Stimulated activated naive CD4-positive, alpha-beta T cell treated with Interleukin-2 at 50 U/mL for 16 hours (primary cell): ENCODE measurements around the gene ISG20L2.

ENCODE experiments used
- DNase-seq: peaks from one replicate; lab custom pipeline; 2025; lab: John Stamatoyannopoulos, UW

The ISG20L2 gene

GRCh38 chr1:156706657-156707416 lies 21.7 kb downstream of the ISG20L2 start:
- DNase-seq = no peak

GRCh38 chr1:156705918-156706656 lies 22.5 kb downstream of the ISG20L2 start:
- peak; percentile 67 for DNase-seq

- DNase-seq = peak; percentile 30
Observed at GRCh38 chr1:156705321-156705917, 23.1 kb downstream of the ISG20L2 start, which contains the start of gene CRABP2. TSS of gene CRABP2 (minus strand) at chr1:156705583. CDS start at chr1:156705446, 137 bp downstream.

GRCh38 chr1:156704930-156705320 lies 23.6 kb downstream of the ISG20L2 start:
- DNase-seq = peak; percentile 37

GRCh38 chr1:156704166-156704711 lies 24.3 kb downstream of the ISG20L2 start:
- no peak for DNase-seq

GRCh38 chr1:156703741-156704140 lies 24.8 kb downstream of the ISG20L2 start:
- DNase-seq = no peak

GRCh38 chr1:156703336-156703735 lies 25.2 kb downstream of the ISG20L2 start:
- no peak for DNase-seq

GRCh38 chr1:156700736-156701531 lies 27.6 kb downstream of the ISG20L2 start:
- DNase-seq = no peak

GRCh38 chr1:156698995-156699394 lies 29.6 kb downstream of the ISG20L2 start:
- no peak for DNase-seq

GRCh38 chr1:156697481-156697880 lies 31.1 kb downstream of the ISG20L2 start:
- DNase-seq = no peak

GRCh38 chr1:156696755-156697154 lies 31.8 kb downstream of the ISG20L2 start:
- DNase-seq = no peak

GRCh38 chr1:156694690-156694962 lies 33.9 kb downstream of the ISG20L2 start:
- DNase-seq = no peak

- no peak for DNase-seq
Observed at GRCh38 chr1:156693848-156694689, 34.5 kb downstream of the ISG20L2 start.

GRCh38 chr1:156692925-156693847 lies 35.4 kb downstream of the ISG20L2 start:
- no peak for DNase-seq

- DNase-seq = no peak
Observed at GRCh38 chr1:156692441-156692924, 36.1 kb downstream of the ISG20L2 start.

- no peak for DNase-seq
Observed at GRCh38 chr1:156691665-156692440, 36.7 kb downstream of the ISG20L2 start.

GRCh38 chr1:156691191-156691590 lies 37.4 kb downstream of the ISG20L2 start:
- DNase-seq = no peak

GRCh38 chr1:156690675-156691036 lies 37.9 kb downstream of the ISG20L2 start:
- no peak for DNase-seq
